ENCODE measurements around the gene DLEC1.
A peak's percentile ranks its signal among the peaks of the same experiment; 100 is the strongest.

The DLEC1 gene

GRCh38 chr3:38136777-38137614, 98.0 kb downstream of the DLEC1 start, which contains the start of gene ACAA1:
TSS of gene ACAA1 (minus strand) at chr3:38137127. CDS start at chr3:38137035, 92 bp downstream.
- DNase-seq (ENCODE audit: low spot score), result peak; percentile 97

GRCh38 chr3:38137615-38138348, 98.8 kb downstream of the DLEC1 start:
- DNase-seq (ENCODE audit: low spot score), result peak; percentile 15

GRCh38 chr3:38138349-38139190, 99.6 kb downstream of the DLEC1 start, which contains the start of gene MYD88:
TSS of gene MYD88 (plus strand) at chr3:38138661. CDS start at chr3:38138701, 40 bp downstream.
- DNase-seq (ENCODE audit: low spot score), result peak; percentile 39

GRCh38 chr3:38139191-38139590, 100.2 kb downstream of the DLEC1 start:
- no peak for DNase-seq (ENCODE audit: low spot score)

- no peak for DNase-seq (ENCODE audit: low spot score)
These were observed 100.6 kb downstream of the DLEC1 start for GRCh38 chr3:38139652-38140051.

GRCh38 chr3:38140326-38141172, 101.5 kb downstream of the DLEC1 start:
- no peak for DNase-seq (ENCODE audit: low spot score)

GRCh38 chr3:38141173-38141951, 102.4 kb downstream of the DLEC1 start:
- DNase-seq (ENCODE audit: low spot score), result no peak

- DNase-seq (ENCODE audit: low spot score), result no peak
These were observed 102.9 kb downstream of the DLEC1 start for GRCh38 chr3:38141952-38142273.

- no peak for DNase-seq (ENCODE audit: low spot score)
These were observed 104.0 kb downstream of the DLEC1 start for GRCh38 chr3:38142959-38143358.

- no peak for DNase-seq (ENCODE audit: low spot score)
These were observed 104.5 kb downstream of the DLEC1 start for GRCh38 chr3:38143511-38143910.

- no peak for DNase-seq (ENCODE audit: low spot score)
These were observed 107.5 kb downstream of the DLEC1 start for GRCh38 chr3:38146504-38146903.

GRCh38 chr3:38147421-38147820, 108.4 kb downstream of the DLEC1 start:
- DNase-seq (ENCODE audit: low spot score), result no peak

- no peak for DNase-seq (ENCODE audit: low spot score)
These were observed 109.4 kb downstream of the DLEC1 start for GRCh38 chr3:38148311-38148882.

- DNase-seq (ENCODE audit: low spot score), result peak; percentile 85
These were observed 110.7 kb downstream of the DLEC1 start for GRCh38 chr3:38149708-38150107.

- no peak for DNase-seq (ENCODE audit: low spot score)
These were observed 111.9 kb downstream of the DLEC1 start for GRCh38 chr3:38150780-38151528.

GRCh38 chr3:38151667-38152265, 112.8 kb downstream of the DLEC1 start:
- no peak for DNase-seq (ENCODE audit: low spot score)

GRCh38 chr3:38152609-38153008, 113.6 kb downstream of the DLEC1 start:
- DNase-seq (ENCODE audit: low spot score), result no peak

- no peak for DNase-seq (ENCODE audit: low spot score)
These were observed 114.2 kb downstream of the DLEC1 start for GRCh38 chr3:38153221-38153620.
